BE2C (cell line): Measurements from ENCODE around the gene TNS3.
"Not testable (repeated sequence)": the region's sequence is repeated elsewhere in the genome, so short reads cannot be mapped to it uniquely, and the experiment has no call there.

Source experiments
- DNase-seq: peaks from one replicate; pipeline ENCODE4 v3.0.0-alpha.2; 2020
- H3K27me3 ChIP-seq: fragments of 250-450 bp; sonication (Bioruptor Pico); 2 replicates; pipeline ENCODE4 v1.5.1; 2020; ENCODE audit warnings: mild to moderate bottlenecking
- H3K36me3 ChIP-seq: fragments of 250-450 bp; sonication (Bioruptor Pico); 2 replicates; pipeline ENCODE4 v1.5.1; 2020; ENCODE audit warnings: mild to moderate bottlenecking
- H3K4me1 ChIP-seq: fragments of 250-450 bp; sonication (Bioruptor Pico); 2 replicates; pipeline ENCODE4 v1.5.1; 2020
- H3K4me3 ChIP-seq: 2 replicates; pipeline ENCODE4 v1.5.1; 2011; ENCODE audit warnings: low read depth, low read length
- H3K9me3 ChIP-seq: fragments of 250-450 bp; sonication (Bioruptor Pico); 2 replicates; pipeline ENCODE4 v1.5.1; 2020
- CTCF ChIP-seq: IDR thresholded peaks from 2 replicates; pipeline ENCODE4 v1.5.1; 2012; ENCODE audit warnings: mild to moderate bottlenecking, low read depth, low read length

Gene TNS3

GRCh38 chr7:47265621-47266020 lies 316.3 kb downstream of the TNS3 start:
- no peaks in the 10 kb centered on the region for H3K36me3 ChIP-seq
- TF ChIP-seq CTCF: no peak
- DNase-seq: no peak

GRCh38 chr7:47264021-47264651 lies 317.8 kb downstream of the TNS3 start:
- Histone ChIP-seq H3K27me3 (no peaks in the 10 kb centered on the region), H3K36me3 (no peaks in the 10 kb centered on the region), H3K9me3 (no peaks in the 10 kb centered on the region), H3K4me3 (no peak overlapping the region), H3K4me1 (no peaks in the 10 kb centered on the region)
- TF ChIP-seq CTCF: no peak
- no peak for DNase-seq

More at GRCh38 chr7:47265621-47266020, 316.3 kb downstream of the TNS3 start:
- Histone ChIP-seq H3K9me3 (no peaks in the 10 kb centered on the region), H3K27me3 (no peaks in the 10 kb centered on the region), H3K4me3 (no peak overlapping the region), H3K4me1 (no peaks in the 10 kb centered on the region)

GRCh38 chr7:47262881-47263280 lies 319.0 kb downstream of the TNS3 start:
- no peaks in the 10 kb centered on the region for H3K27me3 ChIP-seq
- no peaks in the 10 kb centered on the region for H3K9me3 ChIP-seq
- TF ChIP-seq CTCF: no peak
- no peak for DNase-seq
- no peak overlapping the region for H3K4me3 ChIP-seq
- H3K4me1 ChIP-seq: no peaks in the 10 kb centered on the region
- no peaks in the 10 kb centered on the region for H3K36me3 ChIP-seq

GRCh38 chr7:47262160-47262559 lies 319.8 kb downstream of the TNS3 start:
- H3K36me3 ChIP-seq, H3K9me3 ChIP-seq, H3K27me3 ChIP-seq, DNase-seq, H3K4me3 ChIP-seq, H3K4me1 ChIP-seq: not testable (repeated sequence)

GRCh38 chr7:47260270-47260669 lies 321.6 kb downstream of the TNS3 start:
- Histone ChIP-seq H3K9me3 (no peaks in the 10 kb centered on the region), H3K36me3 (no peaks in the 10 kb centered on the region), H3K4me3 (no peak overlapping the region), H3K27me3 (no peaks in the 10 kb centered on the region), H3K4me1 (no peaks in the 10 kb centered on the region)
- no peak for DNase-seq
- no peak for TF ChIP-seq CTCF

- no peaks in the 10 kb centered on the region for H3K36me3 ChIP-seq
- H3K4me1 ChIP-seq: no peaks in the 10 kb centered on the region
- TF ChIP-seq CTCF: no peak
- no peaks in the 10 kb centered on the region for H3K9me3 ChIP-seq
- DNase-seq: no peak
- H3K4me3 ChIP-seq: no peak overlapping the region
- H3K27me3 ChIP-seq: no peaks in the 10 kb centered on the region
Observed at GRCh38 chr7:47259682-47260081, 322.2 kb downstream of the TNS3 start.

- no peaks in the 10 kb centered on the region for H3K36me3 ChIP-seq
- H3K9me3 ChIP-seq: no peaks in the 10 kb centered on the region
- no peaks in the 10 kb centered on the region for H3K4me1 ChIP-seq
- H3K4me3 ChIP-seq: no peak overlapping the region
- no peak for DNase-seq
- H3K27me3 ChIP-seq: no peaks in the 10 kb centered on the region
- TF ChIP-seq CTCF: no peak
Observed at GRCh38 chr7:47258798-47259197, 323.1 kb downstream of the TNS3 start.
